Fibroblast of skin of left biceps (primary cell): ENCODE results near the gene NPAS4.
"Not testable (repeated sequence)": the region's sequence is repeated elsewhere in the genome, so short reads cannot be mapped to it uniquely, and the experiment has no call there.

Experiments
- DNase-seq, 2 experiments: peaks; one replicate each; pipeline ENCODE4 v3.0.0-alpha.2; 2013; ENCODE audit warnings: low read depth in 2 of 2

Gene NPAS4

GRCh38 chr11:66454828-66455227 lies 34.0 kb downstream of the NPAS4 start:
- DNase-seq: no peak

- DNase-seq: no peak
Observed at GRCh38 chr11:66457826-66458225, 37.0 kb downstream of the NPAS4 start.

- no peak for DNase-seq
Observed at GRCh38 chr11:66459138-66459778, 38.4 kb downstream of the NPAS4 start.

DNA sequence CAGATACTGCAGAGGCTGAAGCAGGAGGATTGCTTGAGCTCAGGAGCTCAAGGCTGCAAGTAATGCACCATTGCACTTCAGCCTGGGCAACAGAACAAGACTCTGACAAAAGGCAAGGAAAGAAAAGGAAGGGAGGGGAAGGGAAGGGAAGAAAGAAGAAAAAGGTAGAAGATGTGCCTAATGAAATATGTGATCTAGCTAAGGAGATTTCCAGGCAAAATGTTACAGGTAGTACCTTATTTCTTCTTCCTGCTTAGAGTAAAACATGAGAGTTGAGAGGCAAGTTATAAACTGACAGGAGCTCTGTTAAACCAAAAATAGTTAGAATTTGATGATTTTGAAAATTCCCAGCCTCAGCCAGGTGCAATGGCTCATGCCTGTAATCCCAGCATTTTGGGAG lies 41.2 kb downstream of the NPAS4 start:
- no peak for DNase-seq

- DNase-seq: no peak
Observed at GRCh38 chr11:66462911-66463310, 42.1 kb downstream of the NPAS4 start.

DNA sequence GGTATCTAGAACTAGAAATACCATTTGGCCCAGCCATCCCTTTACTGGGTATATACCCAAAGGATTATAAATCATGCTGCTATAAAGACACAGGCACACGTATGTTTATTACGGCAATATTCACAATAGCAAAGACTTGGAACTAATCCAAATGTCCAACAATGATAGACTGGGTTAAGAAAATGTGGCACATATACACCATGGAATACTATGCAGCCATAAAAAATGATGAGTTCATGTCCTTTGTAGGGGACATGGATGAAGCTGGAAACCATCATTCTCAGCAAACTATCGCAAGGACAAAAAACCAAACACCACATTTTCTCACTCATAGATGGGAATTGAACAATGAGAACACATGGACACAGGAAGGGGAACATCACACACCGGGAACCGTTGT lies 43.3 kb downstream of the NPAS4 start:
- not testable (repeated sequence) for DNase-seq

GRCh38 chr11:66464916-66465315 lies 44.1 kb downstream of the NPAS4 start:
- no peak for DNase-seq

DNA sequence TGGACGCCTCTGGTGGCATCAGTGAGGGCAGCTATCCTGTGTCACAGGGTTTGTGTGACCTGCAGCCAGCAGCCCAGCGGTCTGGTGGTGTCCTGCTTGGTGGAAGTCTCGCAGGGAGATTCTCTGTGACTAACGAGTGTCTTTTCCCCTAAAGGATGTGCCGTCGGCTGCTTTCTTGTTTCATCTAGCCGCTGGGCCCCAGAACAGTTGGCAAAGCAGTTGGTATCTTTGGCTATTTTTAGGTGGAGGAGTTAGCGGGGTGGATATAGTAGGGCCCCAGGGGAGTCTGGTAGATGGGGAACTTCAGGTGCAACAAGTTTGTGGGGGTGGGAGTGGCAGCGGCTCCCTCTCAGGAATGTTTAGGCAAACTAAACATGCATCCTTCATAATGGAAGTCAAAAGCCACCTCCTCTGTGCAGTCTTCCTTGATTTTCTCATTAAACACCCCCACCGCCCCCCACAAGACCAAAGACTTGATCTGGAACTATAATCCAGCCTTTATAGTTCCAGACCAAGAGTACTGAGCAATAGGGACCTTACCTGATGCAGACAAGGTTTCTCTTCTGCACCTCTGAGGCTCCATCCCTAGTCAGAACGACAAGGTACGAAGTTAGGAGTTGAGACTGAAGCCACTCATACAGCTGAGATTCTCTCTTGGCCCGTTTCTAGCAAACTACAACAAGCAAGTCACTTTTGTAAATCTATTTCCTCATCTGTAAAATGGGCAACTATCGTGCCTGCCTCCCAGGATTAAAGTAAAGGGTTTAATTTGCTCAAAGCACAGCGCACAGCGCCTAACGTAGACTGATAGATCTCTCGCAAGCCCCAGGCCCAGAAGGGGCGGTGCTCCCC lies 44.8 kb downstream of the NPAS4 start:
- no peak for DNase-seq

GRCh38 chr11:66466225-66467033 lies 45.6 kb downstream of the NPAS4 start, which contains the start of gene PELI3:
TSS of gene PELI3 (plus strand) at chr11:66466905. CDS start at chr11:66468129, 1,224 bp downstream.
- peak; percentile 75 to 78 for DNase-seq

DNA sequence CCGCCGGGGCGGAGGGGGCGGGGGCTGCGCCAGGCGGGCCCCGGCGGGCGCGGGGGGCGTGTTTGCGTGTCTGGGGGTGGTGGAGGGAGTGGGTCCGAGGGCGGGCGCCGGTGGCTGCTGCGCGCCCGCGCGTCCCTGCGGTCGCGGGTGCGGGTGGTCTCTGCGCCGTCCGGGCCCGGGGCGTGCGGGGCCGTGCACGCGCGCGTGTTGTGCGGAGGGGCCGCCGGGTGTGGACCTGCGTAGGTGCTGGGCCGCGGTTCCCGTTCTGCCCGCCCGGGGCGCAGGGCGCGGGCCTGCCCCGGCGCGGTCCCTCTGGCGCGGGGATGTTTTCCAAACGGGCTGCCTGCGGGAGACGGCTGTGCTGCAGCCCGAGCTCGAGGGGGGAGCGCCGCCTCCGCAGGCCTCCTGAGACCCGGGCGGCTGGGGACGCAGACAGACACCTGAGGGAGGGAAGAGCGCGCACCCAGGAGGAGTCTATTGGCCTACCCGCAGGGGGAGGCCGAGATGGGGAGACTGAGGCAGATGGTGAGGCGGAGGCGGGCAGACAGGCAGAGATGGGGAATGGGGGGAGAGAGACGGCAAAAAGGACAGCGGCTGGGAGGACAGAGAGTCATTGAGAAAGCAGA lies 46.3 kb downstream of the NPAS4 start:
- no peak for DNase-seq

DNA sequence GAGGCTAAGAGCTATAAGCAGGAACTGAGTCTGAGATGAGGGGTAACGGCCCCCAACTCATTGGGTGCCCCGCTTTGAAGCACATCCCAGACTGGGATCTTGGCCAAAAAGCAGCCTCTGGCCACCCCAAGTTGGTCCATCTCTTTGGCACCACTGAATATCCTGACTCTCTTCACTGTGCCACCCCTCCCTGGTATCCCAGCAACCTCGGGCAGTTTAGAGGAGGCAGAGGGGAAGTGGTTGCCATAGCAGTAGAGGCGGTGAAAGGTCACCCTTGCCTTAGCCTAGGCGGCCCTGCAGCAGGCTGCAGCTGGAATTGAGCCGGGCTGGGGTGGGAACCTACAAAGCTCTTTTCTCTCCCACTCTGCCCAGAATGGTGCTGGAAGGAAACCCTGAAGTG lies 46.9 kb downstream of the NPAS4 start:
- DNase-seq: no peak

DNA sequence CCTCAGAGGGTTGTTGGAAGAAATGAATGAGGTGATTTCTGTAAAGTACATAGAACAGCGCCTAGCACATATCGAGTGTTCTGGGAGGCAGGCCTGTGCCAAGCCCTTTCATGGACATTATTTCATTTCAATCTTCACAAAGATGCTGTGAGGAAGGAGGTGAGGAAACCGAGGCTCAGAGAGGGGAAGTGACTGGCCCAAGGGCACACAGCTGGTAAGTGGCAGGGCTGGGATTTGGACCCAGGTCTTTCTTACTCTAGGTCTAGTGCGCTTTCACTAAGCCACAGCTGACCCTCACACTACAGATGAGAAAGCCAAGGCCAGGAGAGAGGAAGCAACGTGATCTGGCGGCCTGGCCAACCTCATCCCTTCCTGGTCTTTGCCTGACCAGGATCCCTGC lies 47.9 kb downstream of the NPAS4 start:
- no peak for DNase-seq

GRCh38 chr11:66469441-66469840 lies 48.6 kb downstream of the NPAS4 start:
- no peak for DNase-seq

GRCh38 chr11:66470015-66470414 lies 49.2 kb downstream of the NPAS4 start:
- no peak for DNase-seq

DNA sequence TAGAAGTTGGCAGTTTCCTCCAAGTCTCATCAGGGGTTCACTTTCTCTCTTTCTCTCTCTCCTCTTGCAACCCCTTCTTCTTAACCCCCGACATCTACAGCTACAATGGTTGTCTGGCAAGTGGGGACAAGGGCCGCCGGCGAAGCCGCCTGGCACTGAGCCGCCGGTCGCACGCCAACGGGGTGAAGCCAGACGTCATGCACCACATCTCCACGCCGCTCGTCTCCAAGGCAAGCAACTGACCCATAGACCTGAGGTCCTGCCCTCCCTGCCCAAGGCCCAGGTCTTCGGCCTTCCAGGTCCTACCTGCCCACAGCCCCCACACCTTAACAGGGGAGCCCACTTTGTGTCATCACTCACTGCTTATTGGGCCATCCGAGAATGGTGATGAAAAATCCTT lies 50.3 kb downstream of the NPAS4 start:
- DNase-seq: no peak

DNA sequence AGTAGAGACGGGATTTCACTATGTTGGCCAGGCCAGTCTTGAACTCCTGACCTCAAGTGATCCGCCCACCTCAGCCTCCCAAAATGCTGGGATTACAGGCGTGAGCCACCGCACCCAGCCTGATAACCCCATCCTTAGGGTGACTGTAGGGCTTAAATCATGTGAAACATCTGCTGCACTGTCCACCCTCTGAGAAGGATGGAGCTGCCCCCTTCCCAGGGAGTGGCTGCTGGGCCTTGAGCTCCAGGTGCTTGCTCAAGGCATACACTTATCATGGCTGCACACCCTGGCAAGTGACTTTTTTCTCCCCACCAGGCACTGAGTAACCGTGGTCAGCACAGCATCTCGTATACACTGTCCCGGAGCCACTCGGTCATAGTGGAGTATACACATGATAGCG lies 51.2 kb downstream of the NPAS4 start:
- DNase-seq: no peak

DNA sequence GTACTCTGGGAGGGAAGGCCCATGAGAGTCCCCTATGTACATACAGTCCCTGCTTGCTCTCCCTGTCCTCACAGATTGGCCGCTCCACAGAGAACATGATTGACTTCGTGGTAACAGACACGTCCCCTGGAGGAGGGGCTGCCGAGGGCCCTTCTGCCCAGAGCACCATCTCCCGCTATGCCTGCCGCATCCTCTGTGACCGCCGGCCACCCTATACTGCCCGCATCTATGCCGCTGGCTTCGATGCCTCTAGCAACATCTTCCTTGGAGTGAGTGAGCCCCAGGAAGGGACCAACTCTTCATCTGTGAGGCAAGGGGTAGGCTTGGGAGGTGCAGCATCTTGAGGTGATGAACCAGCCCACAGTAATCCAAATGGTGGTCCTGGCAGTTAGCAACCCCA lies 52.3 kb downstream of the NPAS4 start:
- no peak for DNase-seq

DNA sequence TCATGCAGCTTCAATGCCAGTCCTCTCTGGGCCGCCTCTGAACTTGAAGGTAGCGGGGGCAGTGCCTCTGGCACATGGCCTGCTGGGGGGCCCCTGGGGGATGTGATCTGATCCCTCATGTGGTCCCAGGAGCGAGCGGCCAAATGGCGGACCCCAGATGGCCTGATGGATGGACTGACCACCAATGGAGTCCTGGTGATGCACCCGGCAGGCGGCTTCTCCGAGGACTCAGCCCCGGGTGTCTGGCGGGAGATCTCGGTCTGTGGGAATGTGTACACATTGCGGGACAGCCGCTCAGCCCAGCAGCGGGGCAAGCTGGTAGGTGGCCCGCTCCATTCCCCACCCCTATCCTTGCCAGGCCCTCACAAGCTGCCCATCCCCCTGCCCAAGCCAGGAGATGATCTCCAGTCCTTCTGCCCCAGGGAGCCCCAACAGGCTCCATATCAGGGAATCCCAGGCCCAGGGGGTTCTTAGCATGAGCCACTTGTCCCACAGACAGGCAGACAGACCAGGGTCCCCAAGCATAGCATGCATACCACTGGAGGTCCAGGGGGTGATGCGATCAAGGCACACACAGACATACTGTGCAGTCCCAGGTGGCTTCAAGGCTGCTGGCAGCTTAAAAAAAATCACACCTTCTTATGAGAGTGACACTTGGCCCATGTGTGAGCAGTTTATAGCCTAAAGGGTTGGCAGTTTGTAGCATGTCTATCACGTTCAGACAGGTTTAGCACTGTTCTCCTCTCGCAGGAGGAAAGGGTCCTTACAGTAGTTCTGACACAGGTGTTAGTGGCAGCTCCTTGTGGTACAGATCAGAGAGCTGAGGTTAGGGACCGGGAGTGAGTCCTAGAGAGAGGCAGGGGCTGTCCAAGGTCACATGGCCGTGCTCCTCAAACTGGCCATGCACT lies 53.0 kb downstream of the NPAS4 start:
- no peak for DNase-seq

DNA sequence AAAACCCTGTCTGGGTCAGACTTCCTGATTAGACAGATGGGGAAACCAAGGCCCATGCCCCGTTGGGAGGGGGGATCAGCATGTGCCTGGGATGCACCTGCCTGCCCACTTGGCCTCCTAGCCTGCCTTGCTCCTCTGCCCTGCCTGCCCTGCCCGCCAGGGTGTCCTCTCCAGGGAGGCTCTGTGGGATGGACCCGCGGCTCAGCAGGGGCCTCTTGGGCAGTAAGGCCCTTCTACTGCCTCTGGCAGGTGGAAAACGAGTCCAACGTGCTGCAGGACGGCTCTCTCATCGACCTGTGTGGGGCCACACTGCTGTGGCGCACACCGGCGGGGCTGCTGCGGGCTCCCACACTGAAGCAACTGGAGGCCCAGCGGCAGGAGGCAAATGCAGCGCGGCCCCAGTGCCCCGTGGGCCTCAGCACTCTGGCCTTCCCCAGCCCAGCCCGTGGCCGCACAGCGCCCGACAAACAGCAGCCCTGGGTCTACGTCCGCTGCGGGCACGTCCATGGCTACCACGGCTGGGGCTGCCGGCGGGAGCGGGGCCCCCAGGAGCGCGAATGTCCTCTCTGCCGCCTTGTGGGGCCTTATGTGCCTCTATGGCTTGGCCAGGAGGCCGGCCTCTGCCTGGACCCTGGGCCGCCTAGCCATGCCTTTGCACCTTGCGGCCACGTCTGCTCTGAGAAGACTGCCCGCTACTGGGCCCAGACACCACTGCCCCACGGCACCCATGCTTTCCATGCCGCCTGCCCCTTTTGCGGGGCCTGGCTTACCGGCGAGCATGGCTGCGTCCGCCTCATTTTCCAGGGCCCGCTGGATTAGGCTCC lies 54.7 kb downstream of the NPAS4 start:
- DNase-seq: no peak
